GM21825 (cell line): ENCODE data around the gene IL26.

Experiments
- ATAC-seq: cut with Tn5 transposase; IDR thresholded peaks from one replicate; pipeline ENCODE4 v1.9.1; 2021; ENCODE audit warnings: mild to moderate bottlenecking, moderate library complexity; ENCODE audit not compliant: unreplicated experiment

The IL26 gene

DNA sequence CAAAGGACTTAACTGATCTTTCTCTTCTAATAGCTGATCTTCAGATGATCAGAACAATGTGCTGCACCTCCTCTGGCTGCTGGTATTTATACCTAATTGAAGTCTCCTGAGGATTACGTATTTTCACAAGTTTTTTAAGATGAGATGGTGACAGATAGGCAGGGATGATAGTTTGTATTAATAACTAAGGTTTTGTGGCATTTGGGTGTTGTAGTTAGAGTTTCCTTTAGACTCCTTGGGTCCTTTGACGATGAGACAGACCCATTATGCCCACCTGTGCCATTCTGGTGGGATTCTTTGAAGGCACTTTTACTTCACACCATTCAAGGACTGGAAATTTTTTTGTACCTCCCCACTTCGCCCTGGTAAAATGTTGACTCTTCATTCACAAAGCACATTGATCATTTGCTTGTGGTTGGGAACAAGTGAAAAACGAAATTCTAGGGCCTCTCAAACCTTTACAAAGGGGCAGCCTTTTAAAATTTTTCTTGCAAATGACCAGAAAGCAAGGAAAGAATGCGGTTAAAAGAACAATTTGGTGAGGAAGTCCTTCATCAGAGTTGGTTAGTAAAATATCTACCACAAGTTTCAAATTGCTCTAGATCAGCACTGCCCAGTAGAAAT, 65.8 kb downstream of the IL26 start, which contains the start of gene IFNG:
TSS of gene IFNG (minus strand) at position 60 of the 624 bp plus-strand sequence. CDS start 125 bp downstream, outside the sequence.
- ATAC-seq, result peak; percentile 39

DNA sequence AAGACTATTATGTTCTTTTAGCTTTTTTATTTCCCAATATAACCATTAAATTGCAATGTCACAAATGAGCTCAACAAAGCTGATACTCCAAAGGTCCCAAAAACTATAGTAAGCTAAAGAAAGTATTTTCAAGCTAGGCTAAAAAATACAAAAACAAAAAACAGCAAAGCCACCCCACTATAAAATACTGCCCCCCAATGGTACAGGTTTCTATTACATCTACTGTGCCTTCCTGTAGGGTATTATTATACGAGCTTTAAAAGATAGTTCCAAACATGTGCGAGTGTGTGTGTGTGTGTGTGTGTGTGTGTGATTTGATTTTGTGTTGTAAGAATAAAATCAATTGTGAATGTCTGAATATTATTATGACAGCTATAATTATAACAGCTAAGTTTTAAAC, 67.2 kb downstream of the IL26 start:
- no peak for ATAC-seq

DNA sequence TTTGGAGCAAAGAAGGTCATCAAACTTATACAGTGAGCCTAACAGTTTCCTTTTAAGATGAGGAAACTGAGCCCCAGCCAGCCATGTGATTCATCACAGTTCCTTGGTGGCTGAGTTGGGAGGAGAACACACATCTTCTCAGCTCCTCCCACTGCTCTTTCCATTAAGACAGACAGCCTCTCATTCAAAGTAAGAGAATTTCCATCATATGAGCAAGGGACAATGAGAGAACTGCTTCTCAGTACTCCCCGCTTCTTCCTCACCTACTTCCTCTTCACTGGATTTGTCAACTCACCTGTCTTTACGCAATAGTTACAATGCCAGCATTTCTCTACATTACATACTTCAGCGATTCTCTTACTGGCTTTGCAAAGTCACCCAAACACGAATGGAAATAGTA, 68.2 kb downstream of the IL26 start:
- ATAC-seq, result no peak

DNA sequence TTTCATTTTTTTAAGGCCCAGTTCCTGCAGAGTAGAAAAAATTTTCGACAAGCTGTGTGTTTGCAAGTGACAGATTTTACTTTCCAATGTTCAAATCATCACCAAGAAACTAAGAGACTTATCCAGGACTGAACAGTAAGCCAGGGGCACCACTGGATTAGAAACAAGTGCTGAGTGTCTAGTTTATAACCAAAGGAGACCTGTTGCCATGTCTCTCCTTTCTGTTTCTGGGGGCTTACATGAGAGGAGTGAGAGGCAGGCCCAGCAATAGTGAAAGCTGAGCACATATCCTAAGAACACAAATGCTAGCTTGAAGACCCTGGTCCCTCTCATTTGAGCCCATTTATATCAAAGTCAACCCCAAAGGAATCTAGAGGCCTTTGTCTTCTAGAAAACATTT, 69.0 kb downstream of the IL26 start:
- ATAC-seq, result no peak

DNA sequence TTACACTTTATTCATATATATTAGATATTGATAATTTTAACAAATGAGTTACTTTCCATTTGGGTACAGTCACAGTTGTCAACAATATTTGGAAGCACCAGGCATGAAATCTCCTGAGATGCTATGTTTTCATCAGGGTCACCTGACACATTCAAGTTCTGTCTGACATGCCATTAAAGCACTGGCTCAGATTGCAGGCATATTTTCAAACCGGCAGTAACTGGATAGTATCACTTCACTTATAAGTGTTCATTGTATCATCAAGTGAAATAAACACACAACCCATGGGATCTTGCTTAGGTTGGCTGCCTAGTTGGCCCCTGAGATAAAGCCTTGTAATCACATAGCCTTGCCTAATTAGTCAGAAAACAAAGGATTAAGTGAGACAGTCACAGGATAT, 70.8 kb downstream of the IL26 start:
- no peak for ATAC-seq
